ENCODE measurements around the gene MX1.

DNA sequence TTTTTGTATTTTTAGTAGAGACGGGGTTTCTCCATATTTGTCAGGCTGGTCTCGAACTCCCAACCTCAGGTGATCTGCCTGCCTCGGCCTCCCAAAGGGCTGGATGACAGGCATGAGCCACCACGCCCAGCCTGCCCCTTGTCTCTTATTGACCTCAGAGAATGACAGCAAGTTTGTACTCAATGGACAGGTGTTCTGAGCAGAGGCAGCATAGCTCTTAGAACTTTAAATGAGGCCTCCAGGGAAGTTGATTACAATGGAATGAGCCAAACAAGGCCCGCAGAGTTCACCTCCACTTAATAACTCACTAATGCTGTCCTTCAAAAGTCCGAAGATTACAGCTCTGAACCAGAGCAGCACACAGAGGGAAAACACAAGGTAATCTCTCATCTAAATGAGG lies 71.0 kb downstream of the MX1 start:
- TF ChIP-seq, protein P1, sequence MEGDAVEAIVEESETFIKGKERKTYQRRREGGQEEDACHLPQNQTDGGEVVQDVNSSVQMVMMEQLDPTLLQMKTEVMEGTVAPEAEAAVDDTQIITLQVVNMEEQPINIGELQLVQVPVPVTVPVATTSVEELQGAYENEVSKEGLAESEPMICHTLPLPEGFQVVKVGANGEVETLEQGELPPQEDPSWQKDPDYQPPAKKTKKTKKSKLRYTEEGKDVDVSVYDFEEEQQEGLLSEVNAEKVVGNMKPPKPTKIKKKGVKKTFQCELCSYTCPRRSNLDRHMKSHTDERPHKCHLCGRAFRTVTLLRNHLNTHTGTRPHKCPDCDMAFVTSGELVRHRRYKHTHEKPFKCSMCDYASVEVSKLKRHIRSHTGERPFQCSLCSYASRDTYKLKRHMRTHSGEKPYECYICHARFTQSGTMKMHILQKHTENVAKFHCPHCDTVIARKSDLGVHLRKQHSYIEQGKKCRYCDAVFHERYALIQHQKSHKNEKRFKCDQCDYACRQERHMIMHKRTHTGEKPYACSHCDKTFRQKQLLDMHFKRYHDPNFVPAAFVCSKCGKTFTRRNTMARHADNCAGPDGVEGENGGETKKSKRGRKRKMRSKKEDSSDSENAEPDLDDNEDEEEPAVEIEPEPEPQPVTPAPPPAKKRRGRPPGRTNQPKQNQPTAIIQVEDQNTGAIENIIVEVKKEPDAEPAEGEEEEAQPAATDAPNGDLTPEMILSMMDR (IDR thresholded peaks at IDR 0.05; ENCODE audit: insufficient read depth, low read depth, low read length), result no peak
- TF ChIP-seq EZH2 (IDR thresholded peaks at IDR 0.05; ENCODE audit: insufficient read depth, low read length), result no peak
